GM18498 (cell line): ENCODE results near the gene SOCS2.
"Not testable (repeated sequence)": the region's sequence is repeated elsewhere in the genome, so short reads cannot be mapped to it uniquely, and the experiment has no call there.

Experiments
- ATAC-seq: cut with Tn5 transposase; IDR thresholded peaks from one replicate; pipeline ENCODE4 v1.9.1; 2021; ENCODE audit warnings: mild to moderate bottlenecking, moderate library complexity; ENCODE audit not compliant: unreplicated experiment

SOCS2 gene

GRCh38 chr12:93592641-93593406 lies 20.3 kb downstream of the SOCS2 start:
- no peak for ATAC-seq

DNA sequence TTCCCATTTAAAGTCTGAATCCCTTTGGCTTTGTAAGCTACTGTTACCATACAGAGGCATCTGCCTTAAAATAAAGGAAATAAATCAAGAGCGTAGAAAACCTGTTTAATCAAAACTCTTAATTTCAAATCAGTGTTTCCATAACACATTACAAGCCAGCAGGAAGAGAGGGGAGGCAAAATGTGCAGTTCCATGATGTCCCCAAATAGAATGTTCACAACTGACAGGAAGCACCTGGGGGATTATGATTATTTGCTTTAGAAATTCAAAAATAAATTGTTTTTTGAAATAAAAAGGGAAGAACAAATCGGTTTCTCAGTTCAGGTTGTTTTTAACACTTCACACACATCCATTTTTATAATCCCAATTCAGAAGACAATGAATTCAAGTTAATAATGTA lies 21.4 kb downstream of the SOCS2 start:
- no peak for ATAC-seq

- ATAC-seq = no peak
Measured at GRCh38 chr12:93594766-93595311, 22.4 kb downstream of the SOCS2 start.

DNA sequence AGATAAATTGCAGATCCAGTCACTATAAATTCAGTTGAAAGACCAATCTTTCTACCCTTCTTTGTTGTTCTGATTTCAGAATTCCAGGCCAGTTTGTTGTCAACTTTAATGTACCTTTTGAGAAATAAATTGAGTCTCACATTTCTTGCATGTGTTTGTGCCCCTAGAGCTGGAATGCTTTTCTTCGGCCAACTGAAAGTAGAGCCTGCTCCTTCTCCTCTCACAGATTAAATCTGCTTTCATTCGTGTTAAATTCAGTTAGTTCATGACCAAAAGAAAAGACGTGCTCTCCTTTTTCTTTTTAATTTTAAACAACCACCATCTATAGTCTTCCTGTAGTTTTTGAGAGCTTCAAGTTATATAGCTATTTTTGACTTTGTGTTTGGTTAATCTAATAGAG lies 22.9 kb downstream of the SOCS2 start:
- no peak for ATAC-seq

- no peak for ATAC-seq
Measured at GRCh38 chr12:93597608-93598007, 25.1 kb downstream of the SOCS2 start.

DNA sequence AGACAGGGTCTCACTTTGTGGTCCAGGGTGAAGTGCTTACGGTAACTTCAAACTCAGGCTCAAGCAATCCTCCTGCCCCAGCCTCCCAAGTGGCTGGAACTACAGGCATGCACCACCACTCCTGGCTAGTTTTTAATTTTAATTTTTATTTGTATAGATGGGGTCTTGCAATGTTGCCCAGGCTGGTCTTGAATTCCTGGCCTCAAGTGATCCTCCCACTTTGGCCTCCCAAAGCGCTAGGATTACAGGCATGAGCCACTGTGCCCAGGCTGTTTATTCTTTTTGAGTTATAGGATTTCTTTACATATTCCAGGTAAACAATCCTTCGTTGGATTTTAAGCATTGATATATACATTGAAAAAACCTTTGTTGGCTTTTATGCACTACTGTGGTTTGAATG lies 26.7 kb downstream of the SOCS2 start:
- no peak for ATAC-seq

DNA sequence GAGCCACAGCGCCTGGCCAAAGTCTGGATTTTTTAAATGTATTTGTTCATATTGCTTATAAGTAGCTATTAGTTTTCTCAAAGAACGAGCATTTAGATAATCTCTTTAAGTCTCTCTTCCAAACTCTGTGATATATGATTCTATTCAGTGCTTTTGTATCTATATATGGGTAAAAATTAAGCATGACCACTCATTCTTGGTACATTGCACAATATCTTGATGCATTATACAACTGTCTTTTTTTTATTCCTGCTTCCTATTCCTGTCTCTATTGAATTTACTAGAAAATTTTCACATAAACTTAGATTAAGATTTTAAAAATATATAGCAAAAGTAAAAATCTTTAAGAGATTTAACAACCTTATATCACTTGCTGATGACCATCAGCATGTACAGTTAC lies 29.1 kb downstream of the SOCS2 start:
- no peak for ATAC-seq

- ATAC-seq = no peak
Measured at GRCh38 chr12:93602897-93603668, 30.6 kb downstream of the SOCS2 start.

DNA sequence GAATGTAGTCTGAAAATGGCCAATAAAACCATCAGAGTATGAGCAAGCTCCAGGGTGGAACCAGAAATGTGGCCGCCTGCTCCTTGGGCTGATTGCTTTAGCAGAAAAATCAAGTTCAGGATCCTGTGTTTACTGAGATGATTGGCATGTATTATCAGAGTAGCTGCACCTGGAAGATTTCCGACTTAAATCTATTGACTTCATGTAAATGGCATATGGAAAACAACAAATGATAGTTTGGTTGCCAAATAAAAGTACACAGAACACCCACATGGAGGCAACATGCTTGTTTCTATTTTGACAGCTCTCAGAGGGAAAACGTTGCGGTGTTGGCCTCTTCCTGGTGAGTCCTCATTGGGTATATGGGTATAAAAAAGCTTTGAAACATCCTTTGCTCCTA lies 31.3 kb downstream of the SOCS2 start:
- no peak for ATAC-seq

DNA sequence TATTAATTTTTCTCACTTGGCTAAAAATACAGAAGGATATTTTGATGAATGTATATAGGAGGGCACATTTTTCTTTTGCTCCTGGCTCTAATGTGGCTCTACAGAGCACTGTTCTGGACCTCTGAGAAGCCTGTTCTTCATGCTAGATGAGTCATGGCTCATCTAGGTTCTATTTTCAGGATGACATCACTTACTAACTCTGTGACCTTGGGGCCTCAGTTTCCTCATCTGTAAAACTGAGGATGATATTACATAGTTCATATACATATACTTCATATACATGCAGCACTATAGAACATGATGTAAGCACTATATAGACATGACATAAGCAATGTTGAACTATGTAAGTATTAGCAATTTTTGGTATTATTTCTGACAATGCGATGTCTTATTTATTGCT lies 35.8 kb downstream of the SOCS2 start:
- ATAC-seq = no peak

GRCh38 chr12:93609281-93610192 lies 37.1 kb downstream of the SOCS2 start:
- no peak for ATAC-seq

- ATAC-seq = no peak
Measured at GRCh38 chr12:93612776-93613175, 40.3 kb downstream of the SOCS2 start.

DNA sequence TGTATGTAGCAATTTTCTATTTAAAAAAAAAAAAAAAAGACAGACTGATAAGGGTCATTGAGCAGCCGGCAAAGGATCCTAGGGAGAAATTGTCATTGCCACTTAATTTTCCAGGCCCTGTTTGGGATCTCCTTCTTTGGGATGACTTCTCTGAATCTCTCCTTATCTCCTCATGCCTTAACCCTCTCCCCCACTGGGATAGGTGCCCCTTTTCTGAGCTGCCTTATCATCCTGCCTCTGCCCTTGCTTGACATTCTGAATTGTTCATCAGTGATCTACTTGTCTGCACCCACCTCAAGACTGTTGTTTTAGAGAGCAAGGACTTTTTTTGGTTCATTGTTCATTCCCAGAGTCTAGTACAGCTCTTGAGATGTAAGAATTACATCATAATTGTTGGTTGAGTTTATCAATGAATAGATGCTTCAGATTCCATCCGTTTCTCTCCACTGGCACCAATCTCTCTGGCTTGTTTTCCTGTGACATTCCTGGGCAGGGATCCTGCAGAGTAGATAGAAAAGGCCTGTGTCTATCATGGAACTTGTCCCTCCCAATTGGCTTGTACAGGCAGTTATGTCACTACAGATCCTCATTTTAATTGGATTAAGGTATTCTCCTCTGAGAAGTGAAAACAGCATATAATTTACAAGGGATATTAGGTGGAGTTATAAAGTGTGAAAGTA lies 42.6 kb downstream of the SOCS2 start:
- ATAC-seq = no peak

DNA sequence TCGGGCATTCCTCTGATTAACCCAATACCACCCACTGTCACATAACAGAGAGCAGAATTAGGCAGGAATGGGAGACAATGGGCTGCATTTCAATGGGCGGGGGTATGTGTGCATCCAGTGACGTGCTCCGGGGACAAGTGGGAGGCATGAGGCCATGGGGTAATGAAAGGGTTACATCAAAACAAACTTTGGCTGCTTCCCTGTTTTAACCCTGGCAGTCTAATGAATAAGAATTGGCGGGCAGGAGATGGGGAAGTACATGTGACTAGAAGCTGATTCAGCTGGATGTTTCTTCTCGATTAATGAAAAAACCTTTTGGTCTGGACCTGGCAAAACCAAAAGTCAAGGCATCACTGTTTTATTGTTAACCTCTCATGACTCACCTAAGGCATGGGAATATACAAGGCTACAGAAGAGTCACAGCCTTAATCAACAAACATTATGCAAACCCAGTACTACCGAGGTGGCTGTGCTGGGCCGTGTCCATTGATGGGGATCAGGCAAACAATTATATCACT lies 44.2 kb downstream of the SOCS2 start:
- no peak for ATAC-seq

GRCh38 chr12:93618891-93619410 lies 46.5 kb downstream of the SOCS2 start:
- no peak for ATAC-seq

DNA sequence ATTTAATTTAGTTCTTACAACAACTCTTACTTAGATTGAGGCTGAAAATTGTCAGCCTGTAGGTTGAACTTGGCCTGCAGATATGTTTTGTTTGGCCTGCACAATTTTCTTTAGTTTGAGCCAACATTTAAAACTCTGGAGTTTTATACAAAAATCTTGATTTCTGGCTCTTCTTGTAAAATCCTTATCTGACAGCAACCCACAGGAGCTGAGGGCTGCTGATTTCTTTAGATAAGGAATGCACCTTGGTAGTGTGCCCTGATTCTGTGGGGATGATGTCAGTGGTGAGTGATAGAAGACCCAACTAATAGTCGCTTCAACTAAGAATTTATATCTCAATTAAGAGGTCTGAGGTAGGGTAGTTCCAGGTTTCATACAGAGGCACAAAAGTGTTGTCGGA lies 49.5 kb downstream of the SOCS2 start:
- no peak for ATAC-seq

DNA sequence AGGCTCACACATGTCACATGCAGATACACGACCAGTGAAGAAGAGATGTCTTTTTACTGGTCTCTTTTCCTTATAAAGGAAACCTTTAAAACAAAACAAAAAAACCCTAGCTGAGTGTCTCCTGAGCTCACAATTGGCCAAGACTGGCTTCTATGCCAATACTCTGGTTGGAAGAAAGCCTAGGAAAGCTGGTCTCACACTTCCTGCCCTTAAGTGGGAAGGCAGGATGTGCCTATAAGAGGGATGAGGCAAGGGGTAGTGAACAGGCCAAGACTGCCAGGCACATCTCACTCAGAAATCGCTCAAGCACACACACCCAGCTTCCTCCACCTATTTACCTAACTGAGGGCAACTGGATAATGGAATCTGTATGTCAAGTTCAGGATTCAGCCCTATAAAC lies 50.0 kb downstream of the SOCS2 start:
- ATAC-seq = no peak

- peak; percentile 76 for ATAC-seq
Measured at GRCh38 chr12:93624595-93625294, 52.3 kb downstream of the SOCS2 start.

DNA sequence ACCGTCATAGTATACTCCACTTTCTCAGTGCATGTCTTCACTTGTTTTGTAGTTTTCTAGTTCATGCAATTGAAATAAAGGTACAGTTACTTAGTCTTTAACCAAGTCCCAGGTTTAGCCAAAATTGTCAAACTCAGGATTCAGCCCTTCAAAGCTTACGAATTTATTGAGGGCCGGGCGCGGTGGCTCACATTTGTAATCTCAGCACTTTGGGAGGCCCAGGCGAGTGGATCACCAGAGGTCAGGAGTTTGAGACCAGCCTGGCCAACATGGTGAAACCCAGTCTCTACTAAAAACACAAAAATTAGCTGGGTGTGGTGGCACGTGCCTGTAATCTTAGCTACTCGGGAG lies 52.8 kb downstream of the SOCS2 start:
- ATAC-seq = not testable (repeated sequence)

DNA sequence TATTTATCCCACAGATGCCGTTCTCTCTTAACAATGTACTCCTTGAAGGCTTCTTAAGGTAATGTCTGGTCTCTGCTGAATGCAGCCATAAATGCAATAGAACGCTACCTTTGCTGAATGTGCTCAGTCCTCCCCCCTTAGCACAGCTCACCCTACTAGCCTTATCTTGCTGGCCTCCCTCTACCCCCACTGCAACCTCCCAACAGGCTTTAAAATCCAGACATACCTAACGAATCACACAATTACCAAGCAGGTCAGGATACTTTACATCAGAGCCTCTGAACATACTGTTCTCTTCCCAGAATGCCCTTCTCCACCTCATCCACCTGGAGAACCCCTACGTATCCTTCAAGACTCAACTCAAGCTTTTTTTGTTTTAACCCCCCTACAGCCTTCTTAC lies 53.7 kb downstream of the SOCS2 start:
- ATAC-seq = no peak
